GM23248 (cell line): ENCODE measurements around the gene ALDH16A1.

ENCODE experiments used
- EZH2 ChIP-seq: fragments of 200-600 bp; sonication (generic); IDR thresholded peaks from 2 replicates; pipeline ENCODE4 v1.6.1; 2018; ENCODE audit warnings: antibody characterized with exemption, mild to moderate bottlenecking; ENCODE audit not compliant: insufficient read depth, poor library complexity, severe bottlenecking
- EZH2phosphoT487 ChIP-seq: fragments of 200-600 bp; sonication (generic); IDR thresholded peaks from 2 replicates; pipeline ENCODE4 v1.6.1; 2018; ENCODE audit warnings: antibody characterized with exemption, moderate library complexity, mild to moderate bottlenecking, low read depth; ENCODE audit not compliant: insufficient read depth

DNA sequence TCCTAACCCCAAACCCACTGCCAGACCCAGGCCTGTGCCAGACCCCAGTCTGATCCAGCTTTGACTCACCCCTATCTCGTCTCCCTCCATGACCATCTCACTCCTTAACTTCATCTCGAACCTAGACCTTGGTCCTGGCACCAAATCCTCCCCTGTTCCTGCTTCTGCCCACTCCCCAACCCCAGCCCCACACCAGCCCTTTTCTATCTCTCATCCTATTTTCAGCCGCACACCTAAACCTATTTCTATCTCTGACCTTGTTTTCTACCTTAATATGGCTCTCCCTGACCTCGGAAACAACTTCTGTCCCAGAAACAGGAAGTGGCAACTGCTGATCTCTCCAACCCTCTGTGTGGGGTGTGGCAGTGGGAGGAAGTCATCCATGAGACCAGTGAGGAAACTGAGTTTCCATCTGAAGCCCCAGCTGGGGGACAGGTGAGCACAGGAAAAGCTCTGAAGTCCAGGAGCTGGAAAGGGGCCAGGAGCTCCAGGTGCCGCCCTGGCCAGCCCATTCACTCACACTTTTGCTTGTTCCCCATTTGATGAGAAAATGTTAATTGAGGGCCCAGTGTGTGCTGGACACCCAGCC lies 43.5 kb upstream of the ALDH16A1 start:
- TF ChIP-seq EZH2phosphoT487 = no peak
- TF ChIP-seq EZH2 = no peak
